Right lung (tissue), 5 donors: ENCODE results near the gene CHMP2A. TPM values are rescaled to one million over a fixed set of nuclear protein-coding genes. Genes with fewer than 3 reads are reported as not detected.
"Not testable (repeated sequence)": the region's sequence is repeated elsewhere in the genome, so short reads cannot be mapped to it uniquely, and the experiment has no call there.

Experiments
- DNase-seq, 2 donors: peaks; one replicate each; pipeline ENCODE4 v3.0.0-alpha.2; 2013
- polyA plus RNA-seq, 5 donors: library from polyadenylated mRNA; unstranded; fragments of 120-200 nt; gene quantifications; one replicate each; pipeline versions ENCODE4 v1.2.1 to v1.2.3, GENCODE V29; 2013; ENCODE audit warnings: inconsistent platforms in 1 of 5, low replicate concordance in 1 of 5; ENCODE audit not compliant: insufficient read length in 5 of 5, insufficient read depth in 1 of 5

The CHMP2A gene
- polyA plus RNA-seq, 5 donors, result 83.6 to 114 (median 94.7) TPM

DNA sequence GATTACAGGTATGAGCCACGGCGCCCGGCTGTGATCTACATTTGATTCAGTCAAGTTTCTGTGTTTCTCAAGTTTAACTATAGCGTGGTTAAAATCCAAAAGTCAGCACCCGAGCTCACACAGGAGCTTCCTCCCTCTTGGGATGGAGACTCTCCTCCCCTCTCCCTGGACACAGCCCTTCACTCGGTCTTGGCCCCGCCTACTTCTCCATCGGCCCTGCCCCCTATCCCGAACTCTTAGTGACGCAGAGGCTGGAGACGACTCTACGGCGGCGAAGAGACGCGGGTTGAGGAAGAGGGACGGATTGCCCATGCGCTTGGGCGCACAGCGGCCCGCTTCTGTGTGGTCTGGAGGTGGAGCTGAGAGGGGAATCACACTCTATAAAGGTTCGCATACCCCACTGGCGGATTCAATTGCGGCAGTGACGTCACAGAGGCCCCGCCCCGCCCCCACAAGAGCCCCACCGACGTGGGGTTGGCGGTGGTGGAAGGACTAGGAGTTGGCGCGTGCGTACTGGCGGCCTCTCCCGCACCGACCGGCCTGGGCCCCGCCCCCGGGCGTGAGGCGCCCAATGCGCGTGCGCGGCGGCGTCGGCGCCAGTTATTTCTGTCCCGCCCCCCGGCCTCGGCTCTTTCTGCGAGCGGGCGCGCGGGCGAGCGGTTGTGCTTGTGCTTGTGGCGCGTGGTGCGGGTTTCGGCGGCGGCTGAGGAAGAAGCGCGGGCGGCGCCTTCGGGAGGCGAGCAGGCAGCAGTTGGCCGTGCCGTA is 10.9 kb downstream of the CHMP2A start, which contains the start of gene TRIM28:
Gene TRIM28 (plus strand): TSS at position 239 of the 765 bp plus-strand sequence. CDS start 694 bp downstream, outside the sequence.
- DNase-seq, result peak; percentile 99

DNA sequence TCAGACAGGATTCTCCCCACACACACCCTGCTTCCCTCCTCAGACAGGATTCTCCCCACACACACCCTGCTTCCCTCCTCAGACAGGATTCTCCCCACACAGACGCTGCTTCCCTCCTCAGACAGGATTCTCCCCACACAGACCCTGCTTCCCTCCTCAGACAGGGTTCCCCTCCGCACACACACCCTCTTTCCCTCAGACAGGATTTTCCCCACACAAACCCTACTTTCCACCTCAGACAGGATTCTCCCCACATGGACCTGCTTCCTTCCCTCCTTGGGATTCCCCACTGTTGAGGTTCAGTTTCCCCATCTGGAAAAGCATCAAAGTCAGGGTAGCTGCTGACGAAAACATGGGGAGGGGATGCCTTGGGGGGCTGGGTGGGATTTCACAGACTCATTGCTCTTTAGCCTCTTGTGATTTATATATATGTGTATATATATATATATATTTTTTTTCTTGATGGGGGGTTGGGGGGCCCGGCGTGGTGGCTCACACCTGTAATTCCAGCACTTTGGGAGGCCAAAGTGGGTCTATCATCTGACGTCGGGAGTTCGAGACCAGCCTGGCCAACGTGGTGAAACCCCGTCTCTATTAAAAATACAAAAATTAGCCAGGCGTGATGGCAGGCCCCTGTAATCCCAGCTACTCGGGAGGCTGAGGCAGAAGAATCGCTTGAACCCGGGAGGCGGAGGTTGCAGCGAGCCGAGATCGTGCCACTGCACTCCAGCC is 12.1 kb downstream of the CHMP2A start:
- DNase-seq, result not testable (repeated sequence)

DNA sequence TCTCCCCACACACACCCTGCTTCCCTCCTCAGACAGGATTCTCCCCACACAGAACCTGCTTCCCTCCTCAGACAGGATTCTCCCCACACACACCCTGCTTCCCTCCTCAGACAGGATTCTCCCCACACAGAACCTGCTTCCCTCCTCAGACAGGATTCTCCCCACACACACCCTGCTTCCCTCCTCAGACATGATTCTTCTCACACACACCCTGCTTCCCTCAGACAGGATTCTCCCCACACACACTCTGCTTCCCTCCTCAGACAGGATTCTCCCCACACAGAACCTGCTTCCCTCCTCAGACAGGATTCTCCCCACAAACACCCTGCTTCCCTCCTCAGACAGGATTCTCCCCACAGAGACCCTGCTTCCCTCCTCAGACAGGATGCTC is 15.7 kb downstream of the CHMP2A start:
- DNase-seq, result not testable (repeated sequence)

DNA sequence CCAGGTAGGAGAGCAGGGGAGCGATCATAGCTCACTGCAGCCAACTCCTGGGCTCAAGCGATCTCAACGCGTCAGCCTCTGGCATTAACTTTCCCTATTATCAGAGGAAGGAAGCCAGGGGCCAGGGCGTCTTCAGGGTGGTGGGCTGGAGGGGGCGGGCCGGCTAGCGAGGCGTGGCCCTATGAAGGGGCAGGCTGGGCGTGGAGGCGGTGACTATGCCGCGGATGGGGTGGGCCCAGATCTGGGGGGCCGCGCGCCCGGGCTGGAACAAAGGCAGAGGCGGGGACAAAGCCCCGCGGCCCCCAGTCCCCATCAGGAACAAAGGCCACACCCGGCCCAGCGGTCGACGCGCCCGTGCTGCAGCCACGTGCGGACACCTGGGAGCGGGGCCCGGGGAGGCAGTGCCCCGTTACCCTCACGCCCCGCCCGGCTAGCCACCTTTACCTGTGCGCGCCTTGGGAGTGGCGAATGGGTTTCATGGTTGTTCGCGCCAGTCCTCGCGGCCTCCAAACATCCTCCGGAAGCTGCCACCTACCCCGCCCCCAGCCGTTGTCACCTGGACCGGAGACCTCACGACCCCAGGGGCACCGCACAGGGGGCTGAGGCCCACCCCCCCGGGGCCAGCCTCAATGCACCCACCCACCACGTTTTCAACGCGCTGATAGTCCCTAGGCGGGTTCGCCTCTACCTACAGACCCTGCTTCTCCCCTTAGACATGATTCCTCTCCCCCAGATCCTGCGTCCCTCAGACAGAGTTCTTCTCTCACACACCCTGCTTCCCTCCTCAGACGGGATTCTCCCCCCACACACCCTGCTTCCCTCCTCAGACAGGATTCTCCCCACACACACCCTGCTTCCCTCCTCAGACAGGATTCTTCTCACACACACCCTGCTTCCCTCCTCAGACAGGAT is 16.4 kb downstream of the CHMP2A start:
- peak; percentile 81 to 82 for DNase-seq

DNA sequence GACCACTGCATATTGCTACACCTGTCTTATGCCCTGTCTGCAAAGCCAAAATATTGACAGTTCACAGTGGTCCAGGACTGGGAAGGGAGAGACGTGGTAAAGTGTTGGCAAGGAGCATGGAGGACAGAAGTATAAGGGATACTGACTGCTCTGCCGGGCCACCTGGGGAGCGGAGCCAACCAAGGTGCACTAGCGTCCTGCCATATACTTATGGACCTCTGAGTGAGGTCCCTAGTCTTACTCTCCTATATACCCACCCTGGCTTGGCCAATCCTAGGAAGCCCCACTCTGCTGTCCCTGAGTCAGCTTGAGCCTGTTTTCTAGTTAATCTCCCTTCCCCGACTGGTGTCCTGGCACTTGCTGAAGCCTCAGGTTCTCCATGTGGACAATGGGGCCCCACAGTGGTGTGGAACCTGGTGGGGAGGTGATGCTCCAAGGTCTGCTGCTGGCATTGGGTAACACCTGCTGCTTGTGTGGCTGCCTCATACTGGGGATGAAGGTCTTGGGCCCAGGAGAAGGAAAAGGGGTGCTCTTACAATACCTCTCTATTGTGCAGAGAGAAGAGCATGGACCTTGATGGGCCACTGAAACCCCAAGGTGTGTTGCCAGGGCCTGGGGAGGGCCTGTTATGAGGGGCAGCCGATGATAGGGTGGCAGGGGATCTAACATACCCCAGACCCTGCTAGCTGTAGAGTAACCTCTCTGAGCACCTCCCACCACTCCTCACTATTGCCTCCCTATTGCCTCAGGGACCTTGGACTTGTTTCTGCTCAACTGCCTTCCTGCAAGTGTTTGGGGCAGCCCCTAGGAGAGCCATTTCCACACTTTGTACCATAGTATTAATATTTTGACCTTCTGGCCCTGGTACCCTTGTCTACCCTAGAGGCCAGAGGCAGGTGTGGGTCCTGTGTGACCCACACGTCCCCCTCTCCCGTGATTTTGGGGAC is 17.8 kb downstream of the CHMP2A start:
- no peak for DNase-seq

DNA sequence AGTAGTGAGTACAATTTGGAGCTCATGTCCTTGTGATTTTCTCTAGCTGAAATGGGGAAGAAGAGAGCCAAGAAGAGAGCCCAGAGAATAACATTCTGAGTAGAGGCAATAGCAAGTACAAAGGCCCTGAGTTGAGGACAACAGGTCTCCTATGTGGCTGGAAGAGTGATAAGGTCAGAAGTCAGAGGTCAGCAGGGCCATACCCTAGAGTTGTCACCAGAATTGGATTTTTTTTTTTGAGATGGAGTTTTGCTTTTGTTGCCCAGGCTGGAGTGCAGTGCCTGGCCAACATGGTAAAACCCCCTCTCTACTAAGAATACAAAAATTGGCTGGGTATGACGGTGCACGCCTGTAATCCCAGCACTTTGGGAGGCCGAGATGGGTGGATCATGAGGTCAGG is 19.0 kb downstream of the CHMP2A start:
- no peak for DNase-seq

DNA sequence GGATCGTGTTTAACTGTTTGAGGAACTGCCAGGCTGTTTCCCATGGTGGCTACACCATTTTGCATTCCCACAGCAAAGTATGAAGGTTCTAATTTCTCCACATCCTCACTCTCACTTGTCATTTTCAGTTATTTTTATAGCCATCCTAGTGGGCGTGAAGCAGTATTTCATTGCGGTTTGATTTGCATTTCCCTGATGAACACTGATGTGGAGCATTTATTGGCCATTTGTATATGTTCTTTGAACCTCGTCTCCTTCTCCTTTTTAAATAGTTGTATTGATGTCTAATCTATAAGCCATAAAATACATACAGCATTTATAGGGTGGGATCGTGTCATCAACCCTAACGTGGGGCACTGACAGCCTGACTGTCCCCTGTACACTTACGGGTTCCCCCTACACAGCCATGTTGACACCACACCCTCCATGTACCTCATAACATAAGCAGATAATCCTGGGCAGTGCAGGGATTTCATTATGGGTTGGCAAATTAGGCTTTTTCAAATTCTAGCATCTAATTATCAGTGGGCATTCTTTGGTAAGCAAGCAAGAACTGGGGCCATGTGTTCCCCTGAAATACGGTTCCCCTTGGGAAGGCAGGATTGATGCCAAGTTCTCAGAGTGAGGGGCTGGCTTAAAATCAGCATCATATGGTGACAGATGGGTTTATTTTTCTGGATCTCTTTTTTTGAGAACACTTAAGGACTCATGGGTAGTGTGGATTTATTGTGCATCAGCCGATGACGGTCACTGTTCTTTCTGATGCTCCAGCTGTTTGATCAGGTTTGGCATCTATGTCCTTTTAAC is 23.7 kb downstream of the CHMP2A start:
- no peak for DNase-seq

DNA sequence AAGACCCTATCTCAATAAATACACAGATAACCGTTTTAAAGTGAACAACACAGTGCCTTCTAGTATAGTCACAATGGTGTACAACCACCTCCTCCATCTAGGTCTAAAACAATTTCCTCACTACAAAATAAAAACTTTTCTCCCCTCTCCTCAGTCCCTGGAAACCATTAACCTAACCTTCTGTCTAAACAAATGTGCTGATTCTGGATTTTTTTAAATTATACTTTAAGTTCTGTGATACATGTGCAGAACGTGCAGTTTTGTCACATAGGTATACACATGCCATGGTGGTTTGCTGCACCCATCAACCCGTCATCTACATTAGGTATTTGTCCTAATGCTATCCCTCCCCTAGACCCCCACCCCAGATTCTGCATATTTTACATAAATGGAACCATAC is 25.5 kb downstream of the CHMP2A start:
- DNase-seq, result no peak

DNA sequence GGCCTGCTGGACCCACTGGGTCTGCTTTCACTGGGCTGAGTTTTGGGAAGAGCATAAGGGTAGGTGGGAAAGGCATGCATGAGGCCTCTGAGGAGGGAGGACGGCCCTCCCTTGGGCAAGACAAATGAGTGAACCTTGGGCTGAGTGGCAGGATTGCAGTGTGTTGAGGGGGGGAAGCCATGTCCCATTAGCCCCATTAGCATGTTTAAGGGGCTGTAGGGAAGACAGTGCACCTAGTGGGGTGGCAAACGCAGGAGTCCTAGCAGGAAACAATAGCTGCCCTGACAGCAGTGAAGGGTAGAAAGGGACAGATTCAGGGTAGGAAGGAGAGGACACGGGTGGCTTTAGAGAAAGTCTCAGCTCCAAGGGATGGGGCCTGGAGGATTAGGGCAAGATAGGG is 32.2 kb downstream of the CHMP2A start:
- DNase-seq, result no peak

DNA sequence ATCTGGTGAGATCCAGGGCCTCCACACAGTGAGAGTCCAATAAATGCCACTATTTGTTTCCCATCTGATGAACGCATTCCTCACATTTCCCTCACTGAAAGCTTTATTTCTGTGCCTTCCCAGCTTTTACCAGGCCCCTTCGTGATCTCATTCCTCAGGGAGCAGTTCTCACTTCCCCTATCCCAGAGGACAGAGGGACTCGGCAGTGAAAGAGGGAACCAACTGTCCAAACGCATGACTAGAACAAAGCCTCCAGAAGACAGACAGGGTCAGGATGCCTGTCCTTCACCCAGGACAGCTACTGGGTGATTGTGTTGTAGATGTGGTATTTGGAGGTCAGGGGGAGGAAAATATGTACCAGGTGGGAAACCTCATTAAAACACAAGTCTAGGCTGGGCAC is 33.3 kb downstream of the CHMP2A start:
- no peak for DNase-seq

DNA sequence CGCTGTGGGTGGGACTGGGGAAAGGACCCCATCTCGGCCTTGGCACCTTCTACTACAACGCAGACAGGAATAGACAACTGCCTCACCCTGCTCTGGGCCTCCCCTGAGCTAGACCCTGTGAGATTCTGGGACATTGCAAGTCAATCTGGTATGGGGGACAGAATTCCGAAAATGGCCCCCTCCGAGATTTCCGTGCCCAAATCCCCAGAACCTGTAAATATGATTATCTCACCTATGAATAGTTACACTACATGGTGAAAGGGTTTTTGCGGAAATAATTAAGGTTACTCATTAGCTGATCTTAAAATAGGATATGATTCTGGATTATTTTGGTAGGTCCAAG is 34.7 kb downstream of the CHMP2A start:
- DNase-seq, result no peak

DNA sequence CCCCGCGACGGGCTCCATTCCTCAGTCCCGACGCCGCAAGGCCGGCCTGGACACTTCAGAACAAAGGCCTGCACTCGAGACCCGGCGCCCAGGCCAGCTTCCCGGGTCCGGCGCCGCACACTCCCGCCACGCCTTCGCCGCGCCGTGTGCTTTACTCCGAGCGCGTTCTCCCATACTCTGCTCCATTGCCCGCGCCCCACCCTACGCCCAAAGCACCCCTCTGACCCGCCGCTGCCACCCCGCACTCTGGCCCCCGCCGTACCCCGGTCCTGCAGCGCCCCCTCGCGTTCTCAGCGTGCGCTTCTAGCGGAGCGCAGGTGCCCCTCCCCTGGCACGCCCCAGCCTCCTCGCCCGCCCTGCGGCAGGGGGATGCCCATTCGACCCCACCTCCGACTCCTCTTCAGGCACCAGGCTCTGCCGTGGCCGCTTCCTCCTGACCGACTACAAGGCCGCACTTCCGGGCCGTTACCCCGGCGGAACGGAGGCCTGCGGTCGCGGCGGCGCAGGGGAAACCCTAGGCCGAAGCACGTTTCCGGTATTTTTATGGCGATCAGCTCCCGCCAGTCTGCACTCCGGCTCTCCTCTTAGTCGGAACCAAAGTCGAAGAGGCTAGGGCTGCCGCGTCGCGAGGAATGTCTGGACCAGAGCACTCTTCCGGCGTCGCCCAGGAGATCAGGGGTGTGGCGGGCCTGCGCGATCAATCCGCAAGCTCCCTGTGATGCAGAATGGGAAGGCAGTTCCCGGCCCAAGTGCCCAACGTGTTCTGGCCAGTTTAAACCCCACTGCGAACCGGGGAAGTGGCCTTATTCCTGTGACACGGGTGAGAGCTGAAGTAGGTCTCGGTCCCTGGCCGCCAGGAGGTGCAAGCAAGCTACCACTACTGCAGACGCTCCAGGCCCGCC is 35.3 kb downstream of the CHMP2A start, which contains the start of gene ZBTB45:
Gene ZBTB45 (minus strand): TSS at position 456 of the 902 bp plus-strand sequence. CDS start 2,137 bp downstream, outside the sequence.
- DNase-seq, result peak; percentile 91 to 94

DNA sequence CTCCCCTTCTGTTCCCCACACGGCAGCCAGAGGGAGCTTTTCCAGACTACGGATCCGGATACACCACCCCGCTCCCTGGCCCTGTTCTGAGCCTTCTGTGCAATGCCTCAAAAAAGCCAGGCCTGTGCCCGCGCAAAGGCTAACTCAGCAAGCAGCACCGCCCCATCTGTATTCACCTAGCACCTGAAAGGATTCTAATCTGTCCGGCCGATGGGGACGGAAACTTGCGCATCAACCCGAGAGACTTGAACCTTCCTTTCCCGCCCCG is 35.9 kb downstream of the CHMP2A start:
- DNase-seq, result peak in 1 of 2 donors; percentile 63

DNA sequence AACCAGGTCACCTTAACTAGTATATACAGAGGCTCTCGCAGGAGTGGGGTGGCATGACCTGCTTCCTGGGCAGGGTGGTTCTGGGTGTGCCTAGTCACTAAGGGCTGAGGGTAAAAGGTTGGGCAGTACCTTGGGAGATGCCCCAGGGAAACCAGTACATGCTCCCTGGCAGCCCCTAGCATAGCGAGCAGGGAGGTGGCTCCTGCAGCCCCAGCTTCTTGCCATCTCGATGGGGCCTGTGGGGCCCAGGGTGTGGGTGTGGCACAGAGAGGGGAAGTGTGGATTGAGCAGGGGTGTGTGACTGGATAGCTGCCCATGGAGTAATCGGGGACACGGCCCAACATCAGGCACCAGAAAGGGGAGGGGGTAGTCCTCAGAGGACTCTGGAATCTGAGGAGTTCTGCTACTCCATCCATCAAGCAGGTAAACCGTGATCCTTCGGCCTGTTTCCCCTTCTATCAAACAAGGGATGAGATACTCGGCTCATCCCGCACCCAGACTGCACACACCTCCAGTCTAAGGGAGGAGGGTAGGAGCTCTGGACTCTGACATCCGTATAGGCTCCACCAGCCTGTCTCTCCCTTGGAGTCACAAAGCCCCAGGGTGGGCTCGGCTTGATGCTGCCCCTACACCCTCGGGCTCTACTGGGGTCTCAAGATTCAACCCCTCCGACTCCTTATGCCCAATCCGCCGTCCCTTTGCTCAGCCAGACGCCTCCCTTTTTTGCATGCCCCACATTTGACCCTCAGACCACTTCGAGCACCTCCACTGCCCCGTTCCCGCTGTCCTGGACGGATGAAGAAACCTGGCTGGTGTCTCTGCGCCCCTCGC is 36.4 kb downstream of the CHMP2A start:
- DNase-seq, result no peak

DNA sequence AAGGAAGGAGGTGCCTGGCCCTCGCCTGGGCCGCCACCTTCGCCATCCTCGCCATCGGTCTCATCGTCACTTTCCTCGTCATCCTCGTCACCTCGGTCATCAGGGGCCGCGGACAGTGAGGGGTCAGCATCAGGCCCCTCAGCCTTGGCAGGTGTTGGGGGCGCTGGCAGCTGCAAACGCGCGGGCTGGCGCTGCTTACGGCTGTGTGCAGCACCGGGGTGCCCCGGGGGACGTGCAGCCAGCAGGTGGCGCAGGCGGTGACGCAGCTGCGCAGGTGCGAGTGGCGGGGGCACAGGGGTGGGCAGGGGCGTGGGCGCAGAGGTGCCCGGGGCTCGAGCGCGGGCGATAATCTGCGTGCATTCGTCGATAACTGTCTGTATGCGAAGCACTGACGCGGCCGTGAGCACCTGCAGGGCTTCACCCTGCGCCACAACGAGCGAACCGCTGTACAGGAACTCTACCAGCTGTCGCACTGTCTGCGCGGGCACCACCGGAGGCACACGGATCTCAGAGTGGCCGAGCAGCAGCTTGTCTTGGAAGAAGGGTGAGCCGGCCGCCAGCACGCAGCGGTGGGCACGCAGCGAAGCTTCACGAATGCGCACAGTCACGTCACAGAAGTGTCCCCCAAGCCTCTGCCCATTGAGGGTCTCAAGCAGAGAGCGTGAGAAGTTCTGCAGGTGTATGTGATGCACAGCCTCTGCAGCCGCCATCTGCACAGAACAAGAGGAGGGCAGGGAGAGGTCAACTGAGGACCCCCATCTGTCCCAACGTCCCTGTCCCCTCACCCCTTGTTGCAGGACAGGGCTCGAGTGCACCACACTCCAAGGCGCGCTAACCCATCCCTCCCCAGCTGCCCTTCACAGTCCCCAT is 37.7 kb downstream of the CHMP2A start:
- DNase-seq, result no peak

DNA sequence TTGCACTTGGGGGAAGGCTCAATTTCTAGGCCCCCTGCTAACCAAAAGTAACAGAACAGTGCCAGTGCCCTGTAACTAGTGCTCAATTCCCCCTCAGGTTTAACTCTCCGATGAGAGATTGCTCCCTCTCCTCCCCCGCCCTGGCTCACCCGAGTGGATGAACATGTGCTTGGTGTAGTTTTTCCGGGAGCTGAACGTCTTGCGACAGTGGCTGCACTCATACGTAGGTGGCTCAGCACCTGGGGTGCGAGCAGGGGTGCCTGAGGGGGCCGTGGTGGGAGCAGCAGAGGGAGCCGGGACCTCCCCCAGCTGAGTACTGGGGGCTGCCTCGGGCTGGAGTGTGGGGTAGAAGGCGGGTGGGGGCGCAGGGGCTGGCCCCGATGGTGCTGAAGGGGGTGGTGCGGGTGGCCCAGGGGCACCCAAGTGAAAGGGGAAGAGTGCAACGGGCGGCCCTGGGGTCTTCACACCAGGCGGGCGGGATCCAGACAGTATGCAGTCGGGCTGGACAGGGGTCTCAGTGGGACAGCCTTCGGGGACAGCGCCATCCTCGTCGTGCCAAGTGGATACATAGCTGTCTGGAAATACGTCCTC is 38.6 kb downstream of the CHMP2A start:
- no peak for DNase-seq

DNA sequence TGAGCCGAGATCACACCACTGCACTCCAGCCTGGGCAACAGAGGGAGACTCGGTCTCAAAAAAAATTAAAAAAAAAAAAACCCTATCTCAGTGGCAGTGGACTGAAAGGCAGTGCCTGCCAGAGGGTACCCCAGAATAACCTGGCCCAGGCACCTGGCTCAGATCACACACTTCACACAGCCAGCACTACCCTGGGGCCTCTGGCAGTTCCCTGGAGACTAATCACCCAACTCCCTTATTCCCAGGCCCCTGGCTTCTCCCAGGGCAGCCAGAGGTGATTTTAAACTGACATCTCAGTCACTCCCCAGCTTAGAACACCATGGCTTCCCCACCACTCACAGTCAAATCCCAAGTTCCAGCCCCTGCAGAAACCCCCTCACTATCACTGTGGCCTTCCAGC is 39.6 kb downstream of the CHMP2A start:
- no peak for DNase-seq
